ENCODE data around the gene MRPL11.

Gene MRPL11

GRCh38 chr11:66428933-66429332 lies 9.7 kb downstream of the MRPL11 start:
- DNase-seq = no peak

- no peak for DNase-seq
Measured at GRCh38 chr11:66426314-66426713, 12.3 kb downstream of the MRPL11 start.

- peak; percentile 46 to 88 for DNase-seq
Measured at GRCh38 chr11:66421492-66422205, 17.0 kb downstream of the MRPL11 start.

- DNase-seq = no peak
Measured at GRCh38 chr11:66420671-66421476, 17.8 kb downstream of the MRPL11 start, which contains the start of gene NPAS4. TSS of gene NPAS4 (plus strand) at chr11:66421035. CDS start at chr11:66421180, 145 bp downstream.

- no peak for DNase-seq
Measured at GRCh38 chr11:66419825-66420224, 18.8 kb downstream of the MRPL11 start.

- DNase-seq = no peak
Measured at GRCh38 chr11:66418986-66419308, 19.7 kb downstream of the MRPL11 start.

- peak; percentile 75 to 88 for DNase-seq
Measured at GRCh38 chr11:66418168-66418985, 20.3 kb downstream of the MRPL11 start.

- DNase-seq = no peak
Measured at GRCh38 chr11:66417000-66417399, 21.6 kb downstream of the MRPL11 start.

GRCh38 chr11:66415423-66415822 lies 23.2 kb downstream of the MRPL11 start:
- no peak for DNase-seq

GRCh38 chr11:66414120-66414934 lies 24.3 kb downstream of the MRPL11 start:
- no peak for DNase-seq

GRCh38 chr11:66413167-66413566 lies 25.5 kb downstream of the MRPL11 start:
- DNase-seq = no peak

GRCh38 chr11:66412110-66412509 lies 26.5 kb downstream of the MRPL11 start:
- DNase-seq = no peak

GRCh38 chr11:66411323-66411722 lies 27.3 kb downstream of the MRPL11 start:
- no peak for DNase-seq

GRCh38 chr11:66410191-66410590 lies 28.5 kb downstream of the MRPL11 start:
- DNase-seq = no peak

- DNase-seq = no peak
Measured at GRCh38 chr11:66409226-66409625, 29.4 kb downstream of the MRPL11 start.

- DNase-seq = peak; percentile 56 to 98
Measured at GRCh38 chr11:66408488-66409214, 30.0 kb downstream of the MRPL11 start.

GRCh38 chr11:66407651-66408050 lies 31.0 kb downstream of the MRPL11 start:
- no peak for DNase-seq

GRCh38 chr11:66393954-66394353 lies 44.7 kb downstream of the MRPL11 start:
- no peak for DNase-seq

GRCh38 chr11:66391322-66391721 lies 47.3 kb downstream of the MRPL11 start:
- DNase-seq = no peak

GRCh38 chr11:66388780-66389386 lies 49.8 kb downstream of the MRPL11 start:
- peak; percentile 58 to 84 for DNase-seq
